BLaER1 (cell line): ENCODE measurements around the gene RBMS1.

Experiments used
- H3K27ac ChIP-seq: shearing (Covaris generic); formaldehyde crosslinking; 2 replicates; pipeline ENCODE4 v1.8.1; 2022
- H3K27me3 ChIP-seq: shearing (Covaris generic); formaldehyde crosslinking; 2 replicates; pipeline ENCODE4 v1.8.1; 2022
- H3K36me3 ChIP-seq: shearing (Covaris generic); formaldehyde crosslinking; 2 replicates; pipeline ENCODE4 v1.8.1; 2022
- H3K4me1 ChIP-seq: shearing (Covaris generic); formaldehyde crosslinking; 2 replicates; pipeline ENCODE4 v1.8.1; 2022
- H3K4me2 ChIP-seq: shearing (Covaris generic); formaldehyde crosslinking; 2 replicates; pipeline ENCODE4 v1.8.1; 2022
- H3K4me3 ChIP-seq: shearing (Covaris generic); formaldehyde crosslinking; 2 replicates; pipeline ENCODE4 v1.8.1; 2022
- H3K9ac ChIP-seq: shearing (Covaris generic); formaldehyde crosslinking; 2 replicates; pipeline ENCODE4 v1.8.1; 2022
- H3K9me3 ChIP-seq: shearing (Covaris generic); formaldehyde crosslinking; 2 replicates; pipeline ENCODE4 v1.8.1; 2022
- H4K20me1 ChIP-seq: shearing (Covaris generic); formaldehyde crosslinking; 2 replicates; pipeline ENCODE4 v1.8.1; 2022
- Cebpa-rat ChIP-seq: shearing (Covaris generic); IDR thresholded peaks from 2 replicates; pipeline ENCODE4 v1.8.1; 2022

The RBMS1 gene

GRCh38 chr2:160402997-160403979 lies 90.3 kb downstream of the RBMS1 start:
- H3K36me3 ChIP-seq: no peaks in the 10 kb centered on the region
- H3K27me3 ChIP-seq: no peaks in the 10 kb centered on the region
- H3K9ac ChIP-seq: no peak overlapping the region
- no peaks in the 10 kb centered on the region for H3K9me3 ChIP-seq
- 0 out of 2 replicates have a peak, but pooled peaks cover 6% of the 10 kb centered on the region for H4K20me1 ChIP-seq
- H3K27ac ChIP-seq: no peak overlapping the region
- TF ChIP-seq Cebpa-rat: no peak
- peaks cover 83% of the 10 kb centered on the region for H3K4me1 ChIP-seq
- H3K4me2 ChIP-seq: peak overlapping the region; percentile 81
- H3K4me3 ChIP-seq: no peak overlapping the region

- Histone ChIP-seq H3K4me3 (peak overlapping the region; percentile 21; the same call in 1 of the 2 replicates), H3K9ac (no peak overlapping the region), H4K20me1 (0 out of 2 replicates have a peak, but pooled peaks cover 8% of the 10 kb centered on the region), H3K27me3 (no peaks in the 10 kb centered on the region), H3K4me1 (peaks cover 84% of the 10 kb centered on the region), H3K27ac (peak overlapping the region; percentile 67), H3K36me3 (no peaks in the 10 kb centered on the region), H3K9me3 (no peaks in the 10 kb centered on the region), H3K4me2 (peak overlapping the region; percentile 81)
- no peak for TF ChIP-seq Cebpa-rat
Observed at GRCh38 chr2:160402501-160402900, 91.1 kb downstream of the RBMS1 start.

GRCh38 chr2:160401895-160402294 lies 91.7 kb downstream of the RBMS1 start:
- peak overlapping the region; percentile 67 for H3K27ac ChIP-seq
- no peaks in the 10 kb centered on the region for H3K36me3 ChIP-seq
- TF ChIP-seq Cebpa-rat: no peak
- no peaks in the 10 kb centered on the region for H3K27me3 ChIP-seq
- H3K9ac ChIP-seq: peak overlapping the region; percentile 13; the same call in 1 of the 2 replicates
- H3K4me2 ChIP-seq: peak overlapping the region; percentile 81
- H3K9me3 ChIP-seq: no peaks in the 10 kb centered on the region
- H3K4me1 ChIP-seq: peaks cover 90% of the 10 kb centered on the region
- peak overlapping the region; percentile 21 for H3K4me3 ChIP-seq
- H4K20me1 ChIP-seq: 0 out of 2 replicates have a peak, but pooled peaks cover 8% of the 10 kb centered on the region

GRCh38 chr2:160399880-160400279 lies 93.7 kb downstream of the RBMS1 start:
- peaks cover 78% of the 10 kb centered on the region for H3K4me1 ChIP-seq

GRCh38 chr2:160397530-160397865 lies 96.1 kb downstream of the RBMS1 start:
- peaks cover 71% of the 10 kb centered on the region for H3K4me1 ChIP-seq
- peaks cover 18% of the 10 kb centered on the region; the same call in 1 of the 2 replicates for H4K20me1 ChIP-seq
- 0 out of 2 replicates have a peak, but pooled peaks cover 3% of the 10 kb centered on the region for H3K36me3 ChIP-seq
- peaks cover 4% of the 10 kb centered on the region; the same call in 1 of the 2 replicates for H3K9me3 ChIP-seq
- no peak overlapping the region for H3K9ac ChIP-seq
- 0 out of 2 replicates have a peak overlapping the region, but pooled peaks have one; percentile 1 for H3K4me2 ChIP-seq
- no peak for TF ChIP-seq Cebpa-rat
- no peak overlapping the region for H3K27ac ChIP-seq
- no peaks in the 10 kb centered on the region for H3K27me3 ChIP-seq
- H3K4me3 ChIP-seq: no peak overlapping the region

More at GRCh38 chr2:160399880-160400279, 93.7 kb downstream of the RBMS1 start:
- Histone ChIP-seq H3K4me3 (no peak overlapping the region), H3K9me3 (peaks cover 4% of the 10 kb centered on the region; the same call in 1 of the 2 replicates), H3K9ac (no peak overlapping the region), H3K27me3 (no peaks in the 10 kb centered on the region), H4K20me1 (0 out of 2 replicates have a peak, but pooled peaks cover 8% of the 10 kb centered on the region), H3K27ac (peak overlapping the region; percentile 18; the same call in 1 of the 2 replicates), H3K36me3 (0 out of 2 replicates have a peak, but pooled peaks cover 3% of the 10 kb centered on the region), H3K4me2 (peak overlapping the region; percentile 59)
- no peak for TF ChIP-seq Cebpa-rat

- Histone ChIP-seq H4K20me1 (peaks cover 18% of the 10 kb centered on the region; the same call in 1 of the 2 replicates), H3K27me3 (no peaks in the 10 kb centered on the region), H3K9ac (no peak overlapping the region), H3K9me3 (peaks cover 4% of the 10 kb centered on the region; the same call in 1 of the 2 replicates), H3K36me3 (0 out of 2 replicates have a peak, but pooled peaks cover 3% of the 10 kb centered on the region), H3K27ac (peak overlapping the region; percentile 42; the same call in 1 of the 2 replicates), H3K4me2 (peak overlapping the region; percentile 31), H3K4me3 (no peak overlapping the region), H3K4me1 (peaks cover 41% of the 10 kb centered on the region)
- TF ChIP-seq Cebpa-rat: no peak
Observed at GRCh38 chr2:160394153-160394552, 99.5 kb downstream of the RBMS1 start.

GRCh38 chr2:160392201-160392600 lies 101.4 kb downstream of the RBMS1 start:
- Histone ChIP-seq H3K36me3 (0 out of 2 replicates have a peak, but pooled peaks cover 3% of the 10 kb centered on the region), H3K27ac (no peak overlapping the region), H3K9me3 (peaks cover 4% of the 10 kb centered on the region; the same call in 1 of the 2 replicates), H4K20me1 (peaks cover 24% of the 10 kb centered on the region), H3K4me3 (no peak overlapping the region), H3K9ac (no peak overlapping the region), H3K4me1 (peaks cover 46% of the 10 kb centered on the region), H3K4me2 (no peak overlapping the region), H3K27me3 (no peaks in the 10 kb centered on the region)
- no peak for TF ChIP-seq Cebpa-rat

GRCh38 chr2:160390544-160391455 lies 102.8 kb downstream of the RBMS1 start:
- H3K36me3 ChIP-seq: 0 out of 2 replicates have a peak, but pooled peaks cover 3% of the 10 kb centered on the region
- H3K27me3 ChIP-seq: no peaks in the 10 kb centered on the region
- H3K4me1 ChIP-seq: peaks cover 47% of the 10 kb centered on the region
- peaks cover 38% of the 10 kb centered on the region for H4K20me1 ChIP-seq
- H3K27ac ChIP-seq: no peak overlapping the region
- H3K4me2 ChIP-seq: no peak overlapping the region
- no peak for TF ChIP-seq Cebpa-rat
- no peak overlapping the region for H3K4me3 ChIP-seq
- peaks cover 2% of the 10 kb centered on the region; the same call in 1 of the 2 replicates for H3K9me3 ChIP-seq
- no peak overlapping the region for H3K9ac ChIP-seq

- Histone ChIP-seq H3K27ac (no peak overlapping the region), H3K4me2 (no peak overlapping the region), H3K9me3 (no peaks in the 10 kb centered on the region), H3K27me3 (no peaks in the 10 kb centered on the region), H3K4me3 (no peak overlapping the region), H3K9ac (no peak overlapping the region), H3K4me1 (peaks cover 43% of the 10 kb centered on the region), H3K36me3 (no peaks in the 10 kb centered on the region), H4K20me1 (peaks cover 48% of the 10 kb centered on the region)
- no peak for TF ChIP-seq Cebpa-rat
Observed at GRCh38 chr2:160389875-160390274, 103.7 kb downstream of the RBMS1 start.
